Eye (tissue), 1 donor: Measurements from ENCODE around the gene GTF2F1.
"Not testable (repeated sequence)": the region's sequence is repeated elsewhere in the genome, so short reads cannot be mapped to it uniquely, and the experiment has no call there.

Experiments
- DNase-seq: peaks from one replicate; pipeline ENCODE4 v3.0.0-alpha.2; 2015

The GTF2F1 gene

GRCh38 chr19:6416658-6417405 is 23.9 kb upstream of the GTF2F1 start:
- no peak for DNase-seq

- no peak for DNase-seq
Observed at GRCh38 chr19:6415591-6416190, 22.7 kb upstream of the GTF2F1 start.

DNA sequence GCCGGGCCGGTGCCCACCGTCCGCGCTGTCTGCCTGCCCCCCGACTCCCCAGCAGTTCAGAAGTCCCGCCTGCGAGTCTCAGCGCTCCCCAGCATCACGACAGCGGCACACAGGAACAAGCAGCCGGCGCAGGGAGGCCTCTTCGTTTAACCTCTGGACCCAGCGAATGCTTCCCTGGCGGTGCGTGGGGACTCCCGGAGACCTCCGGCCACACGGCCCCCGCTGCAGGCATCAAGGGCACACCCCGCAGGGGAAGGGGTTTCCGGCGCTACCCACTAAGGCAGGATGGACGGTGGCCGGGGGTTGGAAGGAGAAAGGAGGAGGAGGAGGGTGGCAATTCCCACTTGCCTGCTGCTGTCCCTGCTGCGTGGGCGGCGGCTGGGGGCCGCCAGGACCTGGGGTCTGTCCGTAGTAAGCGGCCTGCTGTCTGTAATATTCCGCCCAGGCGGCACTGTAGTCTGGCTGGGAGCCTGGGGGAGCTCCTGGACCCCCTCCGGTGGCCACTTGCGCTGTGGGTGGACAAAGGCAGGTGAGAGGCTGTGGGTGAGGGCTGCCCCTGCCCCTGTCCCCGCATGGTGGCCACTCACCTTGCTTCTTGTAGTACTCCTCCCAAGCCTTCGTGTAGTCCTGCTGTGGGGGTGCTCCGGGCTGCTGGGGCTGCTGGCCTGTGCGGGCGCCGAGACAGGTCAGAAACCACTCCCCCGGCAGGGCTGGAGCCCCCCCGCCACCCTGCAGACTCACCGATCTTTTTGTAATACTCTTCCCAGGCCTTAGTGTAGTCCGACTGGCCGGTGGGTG is 22.0 kb upstream of the GTF2F1 start:
- no peak for DNase-seq

DNA sequence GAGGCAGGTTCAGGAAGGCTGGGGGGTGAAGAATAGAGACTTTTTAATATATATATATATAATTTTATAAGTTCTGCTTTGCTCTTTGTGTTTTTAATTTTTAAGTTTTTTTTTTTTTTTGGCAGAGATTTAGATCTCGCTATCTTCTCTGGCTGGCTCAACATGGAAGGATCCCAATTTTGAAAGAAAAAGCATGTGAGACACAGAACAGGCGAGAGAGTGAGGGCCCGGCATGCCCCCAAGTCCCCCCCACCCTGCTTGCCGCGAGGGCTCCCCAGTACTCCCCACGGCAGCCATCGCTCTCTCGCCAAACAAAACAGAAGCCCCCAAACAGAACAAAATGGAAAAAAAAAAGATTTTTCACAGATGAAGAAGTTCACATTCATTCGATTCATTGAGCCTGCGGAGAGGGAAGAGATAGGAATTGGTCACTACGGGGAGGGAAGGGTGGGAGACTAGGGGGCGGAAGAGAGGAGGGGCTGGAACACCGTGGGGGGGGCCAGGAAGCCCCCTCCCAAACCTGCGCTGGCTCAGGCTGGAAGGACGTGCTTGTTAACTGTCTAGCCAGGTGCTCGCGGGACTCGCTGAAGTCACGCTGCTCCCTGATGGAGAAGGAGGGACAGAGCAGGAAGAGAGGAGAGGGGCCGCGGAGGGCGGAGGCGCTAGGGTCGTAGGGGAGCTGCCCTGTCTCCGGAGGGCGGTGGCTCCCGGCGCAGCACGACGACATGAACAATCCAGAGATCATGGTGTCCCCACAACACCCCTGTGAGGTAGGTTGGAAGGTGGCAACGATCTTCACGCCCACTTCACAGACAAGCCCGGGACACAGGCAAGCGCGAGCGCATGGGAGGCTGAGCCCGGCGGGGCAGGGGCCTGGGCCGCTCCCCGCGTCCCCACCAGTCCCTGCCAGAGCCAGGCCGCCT is 21.0 kb upstream of the GTF2F1 start:
- no peak for DNase-seq

DNA sequence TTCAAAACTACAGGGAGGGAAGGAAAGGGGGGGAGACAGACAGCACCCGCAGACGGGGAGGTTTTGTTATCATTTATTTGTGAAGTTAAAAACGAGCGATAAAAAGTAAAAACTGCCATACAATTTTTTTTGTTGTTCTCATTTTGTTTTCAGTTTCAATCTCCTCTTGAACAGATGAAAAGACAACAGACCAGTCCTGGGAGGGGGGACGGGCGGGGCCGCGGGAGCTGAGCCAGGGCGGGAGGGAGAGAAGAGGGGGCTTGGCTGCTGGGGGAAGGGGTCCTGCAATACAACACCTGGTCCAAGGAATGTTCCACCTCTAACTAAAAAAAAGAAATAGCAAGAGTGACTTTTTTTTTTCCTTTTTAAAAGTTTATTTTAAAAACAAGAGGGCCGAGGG is 20.3 kb upstream of the GTF2F1 start:
- no peak for DNase-seq

- DNase-seq, result peak; percentile 60
Observed at GRCh38 chr19:6412447-6413091, 19.6 kb upstream of the GTF2F1 start.

DNA sequence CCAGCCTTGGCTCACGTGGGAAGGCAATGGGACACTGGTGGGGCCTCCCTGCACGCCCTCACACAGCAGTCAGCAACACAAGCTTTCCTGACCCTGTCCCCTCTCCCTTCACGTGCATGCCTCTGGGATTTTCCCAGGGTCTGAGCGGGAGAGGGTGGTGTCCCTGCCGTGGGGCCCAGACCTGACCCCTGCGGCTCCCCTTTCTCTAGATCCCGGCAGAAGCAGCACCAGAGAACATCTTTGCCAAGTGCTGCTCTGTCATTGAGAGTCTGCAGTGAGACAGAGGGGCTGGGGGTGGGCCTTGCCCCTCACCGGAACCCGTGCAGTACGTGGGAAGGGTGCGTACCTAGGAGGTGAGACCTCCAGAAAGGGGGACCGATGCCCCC is 19.1 kb upstream of the GTF2F1 start:
- peak; percentile 22 for DNase-seq

GRCh38 chr19:6409346-6409745 is 16.4 kb upstream of the GTF2F1 start:
- DNase-seq, result no peak

DNA sequence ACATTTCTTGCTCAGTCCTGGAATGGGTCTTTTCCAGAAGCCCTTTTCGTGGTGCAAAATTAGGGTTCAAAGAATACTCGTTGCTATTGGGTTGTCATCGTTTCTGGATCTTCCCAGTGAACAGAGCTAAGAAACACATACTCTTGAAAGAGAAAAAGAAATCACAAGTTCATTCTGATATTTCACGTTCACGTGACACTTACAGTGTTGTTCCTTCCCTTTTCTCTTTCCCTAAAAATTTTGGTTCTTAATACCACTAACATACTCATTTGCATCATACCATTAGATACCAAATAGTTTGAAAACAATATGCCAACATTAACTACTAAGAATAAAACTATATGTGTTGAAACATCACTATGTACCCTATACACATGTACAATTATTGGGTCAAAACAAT is 13.4 kb upstream of the GTF2F1 start:
- no peak for DNase-seq

- DNase-seq, result peak; percentile 94
Observed at GRCh38 chr19:6402837-6403608, 10.1 kb upstream of the GTF2F1 start.

DNA sequence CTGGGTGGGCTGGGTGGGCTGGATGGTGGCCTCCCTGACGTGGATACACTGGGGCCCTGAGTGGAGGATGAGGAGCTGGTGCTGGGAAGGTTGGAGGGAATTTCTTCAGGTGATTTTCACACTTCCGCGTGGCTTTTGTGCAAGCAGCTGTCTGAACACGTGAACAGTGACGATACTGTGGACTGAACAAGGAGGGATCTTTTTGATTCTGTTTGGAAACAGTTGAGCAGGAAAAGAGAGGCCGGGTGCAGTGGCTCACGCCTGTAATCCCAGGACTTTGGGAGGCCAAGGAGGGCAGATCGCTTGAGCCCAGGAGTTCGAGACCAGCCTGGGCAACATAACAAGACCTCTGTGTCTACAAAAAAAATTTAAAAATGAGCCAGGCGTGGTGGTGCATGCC is 9.1 kb upstream of the GTF2F1 start:
- no peak for DNase-seq

- not testable (repeated sequence) for DNase-seq
Observed at GRCh38 chr19:6400062-6400944, 7.3 kb upstream of the GTF2F1 start.

GRCh38 chr19:6396305-6396704 is 3.3 kb upstream of the GTF2F1 start:
- DNase-seq, result no peak

GRCh38 chr19:6394831-6395230 is 1.9 kb upstream of the GTF2F1 start:
- DNase-seq, result no peak

- no peak for DNase-seq
Observed at GRCh38 chr19:6393983-6394412, 1.0 kb upstream of the GTF2F1 start.

DNA sequence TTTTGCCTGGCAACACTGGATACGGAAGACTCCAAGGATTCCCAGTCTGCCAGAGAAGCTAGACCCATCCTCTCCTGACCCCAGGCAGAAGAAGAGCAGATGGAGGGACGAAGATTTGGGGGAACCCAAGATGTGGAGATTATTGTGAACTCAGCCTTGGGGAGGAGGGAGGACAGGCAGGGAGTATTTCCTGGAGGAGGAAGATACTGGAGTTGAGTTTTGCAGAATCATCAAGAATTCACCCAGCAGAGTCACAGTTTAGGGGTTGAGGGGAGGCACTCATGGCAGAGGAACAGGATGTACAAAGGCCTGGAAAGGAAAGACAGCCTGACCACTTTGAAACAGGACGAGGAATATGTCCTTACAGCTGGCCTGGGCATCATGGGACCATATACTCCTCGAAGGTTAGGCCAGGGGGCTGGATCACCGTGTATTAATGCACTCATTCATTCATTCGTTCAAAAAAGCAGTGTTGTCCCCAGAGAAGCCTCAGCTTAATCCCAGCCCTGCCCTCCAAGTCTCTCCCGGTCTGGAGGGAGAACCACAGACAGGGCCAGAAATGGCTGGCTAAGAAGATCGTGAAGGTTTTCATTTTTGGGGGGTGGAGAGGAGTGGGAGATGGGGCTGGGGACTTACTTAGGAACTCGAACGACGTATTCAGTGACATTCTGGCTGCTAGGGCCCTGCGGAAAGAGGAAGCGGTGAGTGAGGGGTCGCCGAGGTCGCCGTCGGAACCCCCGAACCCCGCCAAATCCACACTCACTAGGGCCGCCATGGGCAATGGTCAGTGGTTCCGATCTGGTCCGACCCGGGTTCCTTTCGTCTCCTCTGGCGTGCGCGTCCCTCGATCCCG is 517 bp downstream of the GTF2F1 start:
- DNase-seq, result no peak

DNA sequence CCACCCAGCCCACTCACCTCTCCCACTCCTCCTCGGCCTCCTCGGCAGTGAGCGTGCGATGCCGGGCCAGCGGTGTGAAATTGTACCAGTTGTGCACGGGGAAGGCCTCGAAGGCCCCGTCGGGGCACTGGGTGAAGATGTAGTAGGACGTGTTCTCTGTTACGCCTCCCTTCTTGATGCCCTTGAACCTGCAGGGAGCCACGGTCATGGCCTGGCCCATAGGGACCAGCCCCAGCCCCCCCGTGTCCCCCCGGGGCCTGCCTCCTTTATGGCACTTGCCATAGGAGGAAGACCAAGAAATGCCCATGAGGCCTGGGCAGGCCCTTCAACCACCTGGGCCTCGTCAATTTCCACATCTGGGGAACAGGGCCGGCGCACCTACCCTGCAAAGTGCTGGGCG is 5.6 kb downstream of the GTF2F1 start:
- no peak for DNase-seq

DNA sequence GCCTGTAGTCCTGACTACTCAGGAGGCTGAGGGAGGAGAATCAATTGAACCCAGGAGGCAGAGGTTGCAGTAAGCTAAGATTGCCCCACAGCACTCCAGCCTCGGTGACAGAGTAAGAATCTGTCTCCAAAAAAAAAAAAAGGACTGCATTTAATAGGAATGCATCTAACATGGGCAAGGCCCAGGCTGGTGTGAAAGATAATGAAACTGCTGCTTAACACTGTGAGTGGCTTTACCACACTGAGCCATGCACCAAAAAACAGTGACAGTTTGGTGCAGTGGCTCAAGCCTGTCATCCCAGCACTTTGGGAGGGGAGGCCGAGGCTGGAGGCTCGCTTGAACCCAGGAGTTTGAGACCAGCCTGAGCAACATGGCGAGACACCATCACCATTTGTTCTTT is 8.6 kb downstream of the GTF2F1 start:
- no peak for DNase-seq

GRCh38 chr19:6383188-6383587 is 9.8 kb downstream of the GTF2F1 start:
- DNase-seq, result no peak
